IPS DF 6.9 (cell line): Measurements from ENCODE around the gene STIMATE.

Experiments
- DNase-seq: peaks from one replicate; pipeline ENCODE4 v3.0.0-alpha.2; 2013; ENCODE audit warnings: low read depth, low spot score
- H3K27ac ChIP-seq: one replicate; pipeline ENCODE4 v1.5.1; 2013; ENCODE audit warnings: low read length, control low read depth
- H3K27me3 ChIP-seq: 2 replicates; pipeline ENCODE4 v1.6.1; 2013; ENCODE audit warnings: mild to moderate bottlenecking, low read length; ENCODE audit not compliant: control insufficient read depth, insufficient read depth
- H3K36me3 ChIP-seq: 2 replicates; pipeline ENCODE4 v1.6.1; 2013; ENCODE audit warnings: low read length; ENCODE audit not compliant: control insufficient read depth, insufficient read depth
- H3K4me1 ChIP-seq: 2 replicates; pipeline ENCODE4 v1.6.1; 2013; ENCODE audit warnings: low read length; ENCODE audit not compliant: control insufficient read depth, insufficient read depth
- H3K4me3 ChIP-seq: 2 replicates; pipeline ENCODE4 v1.5.1; 2013; ENCODE audit warnings: mild to moderate bottlenecking, low read length
- H3K9me3 ChIP-seq: 2 replicates; pipeline ENCODE4 v1.6.1; 2013; ENCODE audit warnings: low read length, inconsistent platforms; ENCODE audit not compliant: control insufficient read depth, insufficient read depth
- WGBS: extraction: QIAGEN DNeasy Blood & Tissue Kit; methylation state at CpG from one replicate; pipeline ENCODE4 v1.1.7; 2013; ENCODE audit warnings: mixed read lengths, missing lambda C conversion rate; ENCODE audit not compliant: insufficient read length, insufficient coverage; 5-methylcytosine and 5-hydroxymethylcytosine counted together

The STIMATE gene

GRCh38 chr3:52917044-52917443, 19.7 kb upstream of the STIMATE start:
- Histone ChIP-seq H3K4me3 (no peak overlapping the region), H3K27ac (no peak overlapping the region), H3K27me3 (no peaks in the 10 kb centered on the region), H3K9me3 (no peaks in the 10 kb centered on the region), H3K4me1 (no peaks in the 10 kb centered on the region), H3K36me3 (0 out of 2 replicates have a peak, but pooled peaks cover 2% of the 10 kb centered on the region)
- WGBS, result no CpG with 5 or more reads among the region's 3 CpGs
- DNase-seq, result no peak

GRCh38 chr3:52915294-52915693, 17.9 kb upstream of the STIMATE start:
- Histone ChIP-seq H3K36me3 (0 out of 2 replicates have a peak, but pooled peaks cover 2% of the 10 kb centered on the region), H3K4me3 (no peak overlapping the region), H3K9me3 (no peaks in the 10 kb centered on the region), H3K27me3 (no peaks in the 10 kb centered on the region), H3K27ac (no peak overlapping the region), H3K4me1 (no peaks in the 10 kb centered on the region)
- no peak for DNase-seq
- no CpG with 5 or more reads among the region's 6 CpGs for WGBS

GRCh38 chr3:52912885-52913731, 15.8 kb upstream of the STIMATE start:
- Histone ChIP-seq H3K4me3 (no peak overlapping the region), H3K36me3 (no peaks in the 10 kb centered on the region), H3K27me3 (no peaks in the 10 kb centered on the region), H3K9me3 (no peaks in the 10 kb centered on the region), H3K4me1 (no peaks in the 10 kb centered on the region), H3K27ac (no peak overlapping the region)
- no peak for DNase-seq
- no CpG with 5 or more reads among the region's 9 CpGs for WGBS

GRCh38 chr3:52910823-52911222, 13.5 kb upstream of the STIMATE start:
- no peak for DNase-seq
- Histone ChIP-seq H3K36me3 (no peaks in the 10 kb centered on the region), H3K27me3 (no peaks in the 10 kb centered on the region), H3K4me3 (no peak overlapping the region), H3K4me1 (no peaks in the 10 kb centered on the region), H3K27ac (no peak overlapping the region), H3K9me3 (no peaks in the 10 kb centered on the region)
- no CpG with 5 or more reads among the region's 6 CpGs for WGBS

- Histone ChIP-seq H3K27me3 (no peaks in the 10 kb centered on the region), H3K4me3 (no peak overlapping the region), H3K36me3 (no peaks in the 10 kb centered on the region), H3K9me3 (no peaks in the 10 kb centered on the region), H3K4me1 (no peaks in the 10 kb centered on the region), H3K27ac (no peak overlapping the region)
- no peak for DNase-seq
- no CpG with 5 or more reads among the region's 5 CpGs for WGBS
Measured at GRCh38 chr3:52907497-52907896, 10.1 kb upstream of the STIMATE start.

- H3K36me3 ChIP-seq, result no peaks in the 10 kb centered on the region
- H3K4me1 ChIP-seq, result no peaks in the 10 kb centered on the region
- no peak for DNase-seq
- no peaks in the 10 kb centered on the region for H3K27me3 ChIP-seq
- no CpG with 5 or more reads among the region's 1 CpG for WGBS
- H3K4me3 ChIP-seq, result no peak overlapping the region
- no peaks in the 10 kb centered on the region for H3K9me3 ChIP-seq
- no peak overlapping the region for H3K27ac ChIP-seq
Measured at GRCh38 chr3:52904552-52904951, 7.2 kb upstream of the STIMATE start.

GRCh38 chr3:52904000-52904399, 6.7 kb upstream of the STIMATE start:
- no CpG with 5 or more reads among the region's 3 CpGs for WGBS
- Histone ChIP-seq H3K9me3 (no peaks in the 10 kb centered on the region), H3K27me3 (no peaks in the 10 kb centered on the region), H3K4me1 (no peaks in the 10 kb centered on the region), H3K27ac (no peak overlapping the region), H3K4me3 (no peak overlapping the region), H3K36me3 (no peaks in the 10 kb centered on the region)
- no peak for DNase-seq

- no peak overlapping the region for H3K27ac ChIP-seq
Measured at GRCh38 chr3:52896613-52897012, 735 bp downstream of the STIMATE start.

GRCh38 chr3:52896151-52896550, 1.2 kb downstream of the STIMATE start:
- H3K36me3 ChIP-seq, result no peaks in the 10 kb centered on the region
- DNase-seq, result no peak
- no peaks in the 10 kb centered on the region for H3K9me3 ChIP-seq
- no peaks in the 10 kb centered on the region for H3K4me1 ChIP-seq
- no CpG with 5 or more reads among the region's 3 CpGs for WGBS
- no peak overlapping the region; the same call in 1 of the 2 replicates for H3K4me3 ChIP-seq
- no peak overlapping the region for H3K27ac ChIP-seq
- no peaks in the 10 kb centered on the region for H3K27me3 ChIP-seq

More at GRCh38 chr3:52896613-52897012, 735 bp downstream of the STIMATE start:
- Histone ChIP-seq H3K27me3 (no peaks in the 10 kb centered on the region), H3K36me3 (no peaks in the 10 kb centered on the region), H3K4me3 (peak overlapping the region; percentile 90), H3K4me1 (no peaks in the 10 kb centered on the region), H3K9me3 (no peaks in the 10 kb centered on the region)
- peak; percentile 13 for DNase-seq
- WGBS, result no CpG with 5 or more reads among the region's 9 CpGs

GRCh38 chr3:52895418-52895817, 1.9 kb downstream of the STIMATE start:
- DNase-seq, result no peak
- Histone ChIP-seq H3K27me3 (no peaks in the 10 kb centered on the region), H3K36me3 (no peaks in the 10 kb centered on the region), H3K27ac (no peak overlapping the region), H3K9me3 (no peaks in the 10 kb centered on the region), H3K4me3 (no peak overlapping the region), H3K4me1 (no peaks in the 10 kb centered on the region)
- WGBS, result no CpG with 5 or more reads among the region's 5 CpGs

GRCh38 chr3:52894756-52895155, 2.6 kb downstream of the STIMATE start:
- no peaks in the 10 kb centered on the region for H3K9me3 ChIP-seq
- DNase-seq, result no peak
- H3K4me1 ChIP-seq, result no peaks in the 10 kb centered on the region
- no peaks in the 10 kb centered on the region for H3K27me3 ChIP-seq
- no CpG with 5 or more reads among the region's 10 CpGs for WGBS
- no peaks in the 10 kb centered on the region for H3K36me3 ChIP-seq
- no peak overlapping the region for H3K4me3 ChIP-seq
- no peak overlapping the region for H3K27ac ChIP-seq
